WTC11 (cell line): ENCODE results near the gene SYTL2. TPM values are rescaled to one million over a fixed set of nuclear protein-coding genes. Genes with fewer than 3 reads are reported as not detected.
"Not testable (repeated sequence)": the region's sequence is repeated elsewhere in the genome, so short reads cannot be mapped to it uniquely, and the experiment has no call there.

Source experiments
- ATAC-seq: fragments of 200-7000 bp; cut with Tn5 transposase; 2 replicates; pipeline ENCODE4 v1.10.0; 2021; ENCODE audit warnings: mild to moderate bottlenecking, moderate library complexity
- CTCF ChIA-PET: fragments of 300-600 bp; sonication (Branson Sonifier 250); formaldehyde crosslinking; loops from one replicate; lab custom pipeline; 2021; ENCODE audit warnings: antibody characterized with exemption; lab: Charles Lee
- POLR2A ChIA-PET: fragments of 350-600 bp; sonication (Branson Sonifier 250); formaldehyde crosslinking; loops from one replicate; lab custom pipeline; 2021; ENCODE audit warnings: antibody characterized with exemption; lab: Charles Lee
- DNase-seq: peaks from one replicate; pipeline ENCODE4 v3.0.0; 2021; ENCODE audit warnings: low spot score
- H3K27ac Mint-ChIP-seq: 2 replicates; pipeline ENCODE4 v1.8.0; 2021; ENCODE audit warnings: mixed read lengths
- H3K27me3 Mint-ChIP-seq: 2 replicates; pipeline ENCODE4 v1.8.0; 2021; ENCODE audit warnings: low read depth, mild to moderate bottlenecking, moderate library complexity, mixed read lengths
- H3K36me3 Mint-ChIP-seq: 2 replicates; pipeline ENCODE4 v1.8.0; 2021; ENCODE audit warnings: mixed read lengths
- H3K4me1 Mint-ChIP-seq: 2 replicates; pipeline ENCODE4 v1.8.0; 2022; ENCODE audit warnings: mixed read lengths
- H3K4me3 Mint-ChIP-seq: 2 replicates; pipeline ENCODE4 v1.8.0; 2021; ENCODE audit warnings: mild to moderate bottlenecking, moderate library complexity, mixed read lengths
- H3K9me3 Mint-ChIP-seq: 2 replicates; pipeline ENCODE4 v1.8.0; 2021; ENCODE audit warnings: mixed read lengths
- CREB1 ChIP-seq: sonication (generic); formaldehyde crosslinking; IDR thresholded peaks from 2 replicates; pipeline ENCODE4 v1.8.0; 2023; ENCODE audit warnings: mild to moderate bottlenecking, missing genetic modification reagents
- FOXK1 ChIP-seq: sonication (generic); formaldehyde crosslinking; IDR thresholded peaks from 2 replicates; pipeline ENCODE4 v1.8.0; 2022; ENCODE audit warnings: mild to moderate bottlenecking, moderate library complexity, missing genetic modification reagents
- GRHL2 ChIP-seq: fragments of 250-450 bp; sonication (Bioruptor Pico); IDR thresholded peaks from 2 replicates; pipeline ENCODE4 v1.8.0; 2022; ENCODE audit warnings: mild to moderate bottlenecking, moderate library complexity; ENCODE audit not compliant: insufficient replicate concordance, severe bottlenecking
- IRF2 ChIP-seq: sonication (generic); formaldehyde crosslinking; IDR thresholded peaks from 2 replicates; pipeline ENCODE4 v1.8.0; 2022; ENCODE audit warnings: low read depth, missing genetic modification reagents, borderline replicate concordance
- NFATC4 ChIP-seq: fragments of 250-450 bp; sonication (Bioruptor Pico); IDR thresholded peaks from 2 replicates; pipeline ENCODE4 v1.9.0; 2021; ENCODE audit warnings: mild to moderate bottlenecking
- NFE2L1 ChIP-seq: sonication (generic); formaldehyde crosslinking; IDR thresholded peaks from 2 replicates; pipeline ENCODE4 v1.8.1; 2023; ENCODE audit warnings: missing genetic modification reagents
- OVOL2 ChIP-seq: fragments of 250-450 bp; sonication (Bioruptor Pico); IDR thresholded peaks from 2 replicates; pipeline ENCODE4 v1.9.0; 2021; ENCODE audit warnings: mild to moderate bottlenecking, borderline replicate concordance
- RELA ChIP-seq: sonication (generic); formaldehyde crosslinking; IDR thresholded peaks from 2 replicates; pipeline ENCODE4 v1.8.1; 2022; ENCODE audit warnings: missing genetic modification reagents, mild to moderate bottlenecking, borderline replicate concordance
- SMAD3 ChIP-seq: sonication (generic); formaldehyde crosslinking; IDR thresholded peaks from 2 replicates; pipeline ENCODE4 v1.8.0; 2022; ENCODE audit warnings: missing genetic modification reagents, mild to moderate bottlenecking, borderline replicate concordance
- SOX15 ChIP-seq: fragments of 250-450 bp; sonication (Bioruptor Pico); IDR thresholded peaks from 2 replicates; pipeline ENCODE4 v1.9.0; 2021; ENCODE audit warnings: mild to moderate bottlenecking
- TEAD1 ChIP-seq: sonication (generic); formaldehyde crosslinking; IDR thresholded peaks from 2 replicates; pipeline ENCODE4 v1.8.0; 2022; ENCODE audit warnings: mild to moderate bottlenecking, missing genetic modification reagents
- TP53 ChIP-seq: sonication (generic); formaldehyde crosslinking; IDR thresholded peaks from 2 replicates; pipeline ENCODE4 v1.8.1; 2023; ENCODE audit warnings: mild to moderate bottlenecking, missing genetic modification reagents
- ZNF219 ChIP-seq: sonication (generic); formaldehyde crosslinking; IDR thresholded peaks from 2 replicates; pipeline ENCODE4 v1.8.0; 2023; ENCODE audit warnings: missing genetic modification reagents, mild to moderate bottlenecking, borderline replicate concordance
- ZNF263 ChIP-seq: sonication (generic); formaldehyde crosslinking; IDR thresholded peaks from 2 replicates; pipeline ENCODE4 v1.8.1; 2022; ENCODE audit warnings: low read depth, mild to moderate bottlenecking, moderate library complexity, missing genetic modification reagents
- ZNF317 ChIP-seq: sonication (generic); formaldehyde crosslinking; IDR thresholded peaks from 2 replicates; pipeline ENCODE4 v1.8.1; 2023; ENCODE audit warnings: low read depth, mild to moderate bottlenecking, moderate library complexity, missing genetic modification reagents, borderline replicate concordance
- total RNA-seq: library from RNA; stranded (reverse); gene quantifications from 3 replicates; pipeline ENCODE4 v1.2.3, GENCODE V29; 2021
- TF ChIP-seq, protein P1 (sequence below): sonication (generic); formaldehyde crosslinking; IDR thresholded peaks from 2 replicates; pipeline ENCODE4 v1.8.1; 2022; ENCODE audit warnings: missing genetic modification reagents, borderline replicate concordance
- TF ChIP-seq, protein P2 (sequence below): sonication (generic); formaldehyde crosslinking; IDR thresholded peaks from 2 replicates; pipeline ENCODE4 v1.8.0; 2023; ENCODE audit warnings: missing genetic modification reagents
- TF ChIP-seq, protein P3 (sequence below): sonication (generic); formaldehyde crosslinking; conservative IDR thresholded peaks from 2 replicates; pipeline ENCODE4 v1.8.1; 2022; ENCODE audit warnings: mild to moderate bottlenecking, missing genetic modification reagents
- TF ChIP-seq, protein P4 (sequence below): sonication (generic); formaldehyde crosslinking; IDR thresholded peaks from 2 replicates; pipeline ENCODE4 v1.8.1; 2022; ENCODE audit warnings: mild to moderate bottlenecking, missing genetic modification reagents, moderate library complexity, borderline replicate concordance

Gene SYTL2
- total RNA-seq, 1 experiment from 2014 or later = 7.1 TPM

DNA sequence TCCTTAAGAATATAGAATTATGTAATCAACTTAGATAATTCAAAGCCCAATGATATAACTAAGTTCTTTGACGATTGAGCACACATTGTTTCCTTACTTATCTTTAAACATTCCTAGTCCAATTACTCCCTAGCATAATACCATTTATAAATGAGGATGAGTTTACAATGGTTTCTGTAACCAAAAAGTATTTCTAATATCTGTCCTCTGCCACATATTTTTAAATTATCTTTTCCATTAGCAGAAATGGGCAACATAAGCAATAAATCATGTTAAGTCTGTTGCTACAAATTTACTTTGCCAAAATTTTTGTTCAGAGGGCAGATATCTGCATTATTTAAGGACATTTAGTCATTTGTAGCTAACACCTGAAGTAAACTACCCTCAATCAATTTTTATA lies 152.8 kb downstream of the SYTL2 start (continued):
- TF ChIP-seq TP53 (CRISPR knock-in tag) (no peak), ZNF263 (CRISPR knock-in tag) (no peak), ZNF219 (CRISPR knock-in tag) (no peak)
- TF ChIP-seq, protein P1, sequence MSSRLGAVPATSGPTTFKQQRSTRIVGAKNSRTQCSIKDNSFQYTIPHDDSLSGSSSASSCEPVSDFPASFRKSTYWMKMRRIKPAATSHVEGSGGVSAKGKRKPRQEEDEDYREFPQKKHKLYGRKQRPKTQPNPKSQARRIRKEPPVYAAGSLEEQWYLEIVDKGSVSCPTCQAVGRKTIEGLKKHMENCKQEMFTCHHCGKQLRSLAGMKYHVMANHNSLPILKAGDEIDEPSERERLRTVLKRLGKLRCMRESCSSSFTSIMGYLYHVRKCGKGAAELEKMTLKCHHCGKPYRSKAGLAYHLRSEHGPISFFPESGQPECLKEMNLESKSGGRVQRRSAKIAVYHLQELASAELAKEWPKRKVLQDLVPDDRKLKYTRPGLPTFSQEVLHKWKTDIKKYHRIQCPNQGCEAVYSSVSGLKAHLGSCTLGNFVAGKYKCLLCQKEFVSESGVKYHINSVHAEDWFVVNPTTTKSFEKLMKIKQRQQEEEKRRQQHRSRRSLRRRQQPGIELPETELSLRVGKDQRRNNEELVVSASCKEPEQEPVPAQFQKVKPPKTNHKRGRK = no peak
- TF ChIP-seq, all 79 proteins: peak for 0

DNA sequence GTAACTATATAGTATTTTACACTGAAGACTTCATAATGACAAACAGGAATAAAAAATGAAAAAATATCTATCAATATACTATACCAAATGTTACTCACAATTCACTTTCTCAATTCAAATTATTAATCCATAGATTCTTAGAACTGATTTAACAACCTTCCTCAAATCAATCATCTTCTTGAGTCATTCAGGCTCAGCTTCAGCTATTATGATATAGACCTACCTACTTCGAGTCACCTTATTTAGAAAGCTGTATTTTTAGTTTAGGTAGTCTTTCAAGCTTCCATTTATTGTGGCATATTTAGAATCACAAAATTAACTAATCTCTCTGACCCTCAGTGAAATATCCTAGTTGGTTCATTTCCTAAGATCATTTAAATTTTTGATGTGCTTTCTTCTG lies 154.2 kb downstream of the SYTL2 start:
- Mint-ChIP-seq H3K9me3 (no peaks in the 10 kb centered on the region), H3K4me1 (peaks cover 26% of the 10 kb centered on the region), H3K27ac (no peak overlapping the region; the same call in 1 of the 2 replicates), H3K4me3 (no peak overlapping the region), H3K27me3 (no peaks in the 10 kb centered on the region), H3K36me3 (peaks cover 42% of the 10 kb centered on the region)
- DNase-seq (no peak), ATAC-seq (no peak)
- TF ChIP-seq, protein P1 = no peak
- TF ChIP-seq ZNF219 (CRISPR knock-in tag) (no peak), TEAD1 (CRISPR knock-in tag) (no peak), OVOL2 (CRISPR knock-in tag) (no peak), SMAD3 (no peak), NFATC4 (CRISPR knock-in tag) (no peak), SOX15 (CRISPR knock-in tag) (no peak), CREB1 (CRISPR knock-in tag) (no peak), NFE2L1 (no peak), FOXK1 (CRISPR knock-in tag) (no peak), ZNF317 (no peak), GRHL2 (no peak), IRF2 (no peak), RELA (CRISPR knock-in tag) (no peak)
- TF ChIP-seq, protein P2, sequence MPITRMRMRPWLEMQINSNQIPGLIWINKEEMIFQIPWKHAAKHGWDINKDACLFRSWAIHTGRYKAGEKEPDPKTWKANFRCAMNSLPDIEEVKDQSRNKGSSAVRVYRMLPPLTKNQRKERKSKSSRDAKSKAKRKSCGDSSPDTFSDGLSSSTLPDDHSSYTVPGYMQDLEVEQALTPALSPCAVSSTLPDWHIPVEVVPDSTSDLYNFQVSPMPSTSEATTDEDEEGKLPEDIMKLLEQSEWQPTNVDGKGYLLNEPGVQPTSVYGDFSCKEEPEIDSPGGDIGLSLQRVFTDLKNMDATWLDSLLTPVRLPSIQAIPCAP (CRISPR knock-in tag) = no peak
- TF ChIP-seq, protein P3, sequence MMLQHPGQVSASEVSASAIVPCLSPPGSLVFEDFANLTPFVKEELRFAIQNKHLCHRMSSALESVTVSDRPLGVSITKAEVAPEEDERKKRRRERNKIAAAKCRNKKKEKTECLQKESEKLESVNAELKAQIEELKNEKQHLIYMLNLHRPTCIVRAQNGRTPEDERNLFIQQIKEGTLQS = no peak
- TF ChIP-seq, protein P4, sequence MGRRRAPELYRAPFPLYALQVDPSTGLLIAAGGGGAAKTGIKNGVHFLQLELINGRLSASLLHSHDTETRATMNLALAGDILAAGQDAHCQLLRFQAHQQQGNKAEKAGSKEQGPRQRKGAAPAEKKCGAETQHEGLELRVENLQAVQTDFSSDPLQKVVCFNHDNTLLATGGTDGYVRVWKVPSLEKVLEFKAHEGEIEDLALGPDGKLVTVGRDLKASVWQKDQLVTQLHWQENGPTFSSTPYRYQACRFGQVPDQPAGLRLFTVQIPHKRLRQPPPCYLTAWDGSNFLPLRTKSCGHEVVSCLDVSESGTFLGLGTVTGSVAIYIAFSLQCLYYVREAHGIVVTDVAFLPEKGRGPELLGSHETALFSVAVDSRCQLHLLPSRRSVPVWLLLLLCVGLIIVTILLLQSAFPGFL (CRISPR knock-in tag) = no peak
- CTCF ChIA-PET = no interaction called here
- POLR2A ChIA-PET = no interaction called here

DNA sequence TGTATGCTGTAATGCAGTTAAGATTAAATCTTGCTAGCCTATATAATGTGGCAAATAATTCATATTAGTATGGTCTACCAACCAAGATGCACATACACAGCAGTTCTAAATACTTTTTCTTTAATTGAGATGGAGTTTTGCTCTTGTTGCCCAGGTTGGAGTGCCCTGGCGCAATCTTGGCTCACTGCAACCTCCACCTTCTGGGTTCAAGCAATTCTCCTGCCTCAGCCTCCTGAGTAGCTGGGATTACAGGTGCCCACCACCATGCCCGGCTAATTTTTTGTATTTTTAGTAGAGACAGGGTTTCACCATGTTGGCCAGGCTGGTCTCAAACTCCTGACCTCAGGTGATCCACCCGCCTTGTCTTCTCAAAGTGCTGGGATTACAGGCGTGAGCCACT lies 156.6 kb downstream of the SYTL2 start:
- CTCF ChIA-PET = not testable (repeated sequence)

More for the DNA sequence above, 156.6 kb downstream of the SYTL2 start:
- POLR2A ChIA-PET, H3K4me3 Mint-ChIP-seq, DNase-seq, H3K9me3 Mint-ChIP-seq, ATAC-seq, H3K27ac Mint-ChIP-seq, H3K27me3 Mint-ChIP-seq: not testable (repeated sequence)
- peaks cover 25% of the 10 kb centered on the region for H3K36me3 Mint-ChIP-seq
- peaks cover 18% of the 10 kb centered on the region for H3K4me1 Mint-ChIP-seq
